Neural cell (in vitro differentiated cells): ENCODE measurements around the gene CCDC127.

ENCODE experiments used
- CTCF ChIP-seq: fragments of 450-650 bp; IDR thresholded peaks from 2 replicates; pipeline ENCODE4 v1.5.1; 2014; ENCODE audit warnings: antibody characterized with exemption, mild to moderate bottlenecking, moderate library complexity; ENCODE audit not compliant: poor library complexity, severe bottlenecking
- EZH2 ChIP-seq: fragments of 200-600, 300-800 bp; shearing (Covaris generic), sonication (generic); IDR thresholded peaks from 2 replicates; pipeline ENCODE4 v1.6.1; 2014; ENCODE audit warnings: antibody characterized with exemption, low read length, borderline replicate concordance, mild to moderate bottlenecking; ENCODE audit not compliant: insufficient read depth, poor library complexity, severe bottlenecking
- MXI1 ChIP-seq: fragments of 450-650 bp; conservative IDR thresholded peaks from 2 replicates; pipeline ENCODE4 v1.6.1; 2014; ENCODE audit warnings: antibody characterized with exemption, mild to moderate bottlenecking; ENCODE audit not compliant: poor library complexity, severe bottlenecking
- POLR2AphosphoS5 ChIP-seq: IDR thresholded peaks from 2 replicates; pipeline ENCODE4 v1.6.1; 2012
- RAD21 ChIP-seq: fragments of 450-650 bp; conservative IDR thresholded peaks from 2 replicates; pipeline ENCODE4 v1.6.1; 2014; ENCODE audit warnings: antibody characterized with exemption, mild to moderate bottlenecking, moderate library complexity
- REST ChIP-seq: IDR thresholded peaks from 2 replicates; pipeline ENCODE4 v1.6.1; 2012; ENCODE audit warnings: borderline replicate concordance
- TAF1 ChIP-seq: IDR thresholded peaks from 2 replicates; pipeline ENCODE4 v1.6.1; 2012; ENCODE audit warnings: low read depth

GRCh38 chr5:164244-164643 lies 53.7 kb downstream of the CCDC127 start:
- TF ChIP-seq POLR2AphosphoS5 (no peak), CTCF (no peak), MXI1 (no peak), EZH2 (no peak), TAF1 (no peak), REST (no peak), RAD21 (no peak)
